Measurements from ENCODE around the gene BAIAP2. TPM values are rescaled to one million over a fixed set of nuclear protein-coding genes. Genes with fewer than 3 reads are reported as not detected.

BAIAP2 gene
- total RNA-seq, 1 donor from 2014 or later = 5.5 TPM

- Mint-ChIP-seq H3K4me3 (no peak overlapping the region), H3K27me3 (no peaks in the 10 kb centered on the region), H3K27ac (no peak overlapping the region), H3K36me3 (ENCODE audit: low read depth) (no peaks in the 10 kb centered on the region), H3K4me1 (peaks cover 9% of the 10 kb centered on the region), H3K9me3 (no peaks in the 10 kb centered on the region)
- DNase-seq = no peak
- intact Hi-C loops (cut with micrococcal nuclease) = no loop called here
These were observed 18.4 kb downstream of the BAIAP2 start for GRCh38 chr17:81053041-81053970.

- intact Hi-C loops (cut with micrococcal nuclease) = no loop called here
- H3K4me3 Mint-ChIP-seq = no peak overlapping the region
- peaks cover 5% of the 10 kb centered on the region for H3K4me1 Mint-ChIP-seq
- no peak overlapping the region for H3K27ac Mint-ChIP-seq
- H3K27me3 Mint-ChIP-seq = no peaks in the 10 kb centered on the region
- no peaks in the 10 kb centered on the region for H3K9me3 Mint-ChIP-seq
- H3K36me3 Mint-ChIP-seq (ENCODE audit: low read depth) = no peaks in the 10 kb centered on the region
- no peak for DNase-seq
These were observed 19.4 kb downstream of the BAIAP2 start for GRCh38 chr17:81054308-81054707.

- H3K4me1 Mint-ChIP-seq = peaks cover 2% of the 10 kb centered on the region
- no peaks in the 10 kb centered on the region for H3K27me3 Mint-ChIP-seq
- intact Hi-C loops (cut with micrococcal nuclease) = no loop called here
- no peaks in the 10 kb centered on the region for H3K9me3 Mint-ChIP-seq
- DNase-seq = no peak
- no peak overlapping the region for H3K4me3 Mint-ChIP-seq
- no peaks in the 10 kb centered on the region for H3K36me3 Mint-ChIP-seq (ENCODE audit: low read depth)
- no peak overlapping the region for H3K27ac Mint-ChIP-seq
These were observed 20.0 kb downstream of the BAIAP2 start for GRCh38 chr17:81054881-81055370.

GRCh38 chr17:81056312-81056711 is 21.4 kb downstream of the BAIAP2 start:
- no peaks in the 10 kb centered on the region for H3K36me3 Mint-ChIP-seq (ENCODE audit: low read depth)

GRCh38 chr17:81057079-81057730 is 22.3 kb downstream of the BAIAP2 start:
- H3K4me3 Mint-ChIP-seq = no peak overlapping the region
- H3K9me3 Mint-ChIP-seq = no peaks in the 10 kb centered on the region
- intact Hi-C loops (cut with micrococcal nuclease) = no loop called here
- no peak overlapping the region for H3K27ac Mint-ChIP-seq
- DNase-seq = no peak
- no peaks in the 10 kb centered on the region for H3K36me3 Mint-ChIP-seq (ENCODE audit: low read depth)
- peaks cover 2% of the 10 kb centered on the region for H3K4me1 Mint-ChIP-seq
- no peaks in the 10 kb centered on the region for H3K27me3 Mint-ChIP-seq

More at GRCh38 chr17:81056312-81056711, 21.4 kb downstream of the BAIAP2 start:
- Mint-ChIP-seq H3K4me3 (no peak overlapping the region), H3K9me3 (no peaks in the 10 kb centered on the region), H3K27me3 (no peaks in the 10 kb centered on the region), H3K27ac (no peak overlapping the region), H3K4me1 (peaks cover 2% of the 10 kb centered on the region)
- intact Hi-C loops (cut with micrococcal nuclease) = no loop called here
- DNase-seq = no peak

- no peaks in the 10 kb centered on the region for H3K36me3 Mint-ChIP-seq (ENCODE audit: low read depth)
- DNase-seq = no peak
- H3K27ac Mint-ChIP-seq = no peak overlapping the region
- H3K4me1 Mint-ChIP-seq = peaks cover 2% of the 10 kb centered on the region
- no peaks in the 10 kb centered on the region for H3K27me3 Mint-ChIP-seq
- no peaks in the 10 kb centered on the region for H3K9me3 Mint-ChIP-seq
- intact Hi-C loops (cut with micrococcal nuclease) = no loop called here
- H3K4me3 Mint-ChIP-seq = no peak overlapping the region
These were observed 22.8 kb downstream of the BAIAP2 start for GRCh38 chr17:81057777-81058176.

GRCh38 chr17:81058263-81058871 is 23.4 kb downstream of the BAIAP2 start:
- no peak overlapping the region for H3K27ac Mint-ChIP-seq
- no peaks in the 10 kb centered on the region for H3K27me3 Mint-ChIP-seq
- no peak overlapping the region for H3K4me3 Mint-ChIP-seq
- H3K4me1 Mint-ChIP-seq = peaks cover 2% of the 10 kb centered on the region
- DNase-seq = no peak
- H3K9me3 Mint-ChIP-seq = no peaks in the 10 kb centered on the region
- intact Hi-C loops (cut with micrococcal nuclease) = no loop called here
- H3K36me3 Mint-ChIP-seq (ENCODE audit: low read depth) = no peaks in the 10 kb centered on the region

- no peaks in the 10 kb centered on the region for H3K27me3 Mint-ChIP-seq
- H3K4me3 Mint-ChIP-seq = no peak overlapping the region
- no peaks in the 10 kb centered on the region for H3K9me3 Mint-ChIP-seq
- peaks cover 4% of the 10 kb centered on the region for H3K4me1 Mint-ChIP-seq
- intact Hi-C loops (cut with micrococcal nuclease) = no loop called here
- no peak overlapping the region for H3K27ac Mint-ChIP-seq
- DNase-seq = no peak
- H3K36me3 Mint-ChIP-seq (ENCODE audit: low read depth) = no peaks in the 10 kb centered on the region
These were observed 24.1 kb downstream of the BAIAP2 start for GRCh38 chr17:81059026-81059425.

GRCh38 chr17:81060416-81060815 is 25.5 kb downstream of the BAIAP2 start:
- DNase-seq = no peak
- Mint-ChIP-seq H3K27ac (no peak overlapping the region), H3K27me3 (no peaks in the 10 kb centered on the region), H3K36me3 (ENCODE audit: low read depth) (no peaks in the 10 kb centered on the region), H3K4me3 (no peak overlapping the region), H3K4me1 (peaks cover 4% of the 10 kb centered on the region), H3K9me3 (no peaks in the 10 kb centered on the region)
- intact Hi-C loops (cut with micrococcal nuclease) = no loop called here

- peaks cover 4% of the 10 kb centered on the region for H3K4me1 Mint-ChIP-seq
- H3K27ac Mint-ChIP-seq = no peak overlapping the region
- H3K36me3 Mint-ChIP-seq (ENCODE audit: low read depth) = no peaks in the 10 kb centered on the region
- intact Hi-C loops (cut with micrococcal nuclease) = no loop called here
- H3K9me3 Mint-ChIP-seq = no peaks in the 10 kb centered on the region
- H3K27me3 Mint-ChIP-seq = no peaks in the 10 kb centered on the region
- no peak overlapping the region for H3K4me3 Mint-ChIP-seq
- DNase-seq = no peak
These were observed 26.2 kb downstream of the BAIAP2 start for GRCh38 chr17:81061027-81061735.

- H3K36me3 Mint-ChIP-seq (ENCODE audit: low read depth) = no peaks in the 10 kb centered on the region
- H3K27me3 Mint-ChIP-seq = no peaks in the 10 kb centered on the region
- H3K4me1 Mint-ChIP-seq = peaks cover 4% of the 10 kb centered on the region
- no peak overlapping the region for H3K4me3 Mint-ChIP-seq
- intact Hi-C loops (cut with micrococcal nuclease) = no loop called here
- H3K9me3 Mint-ChIP-seq = no peaks in the 10 kb centered on the region
- H3K27ac Mint-ChIP-seq = no peak overlapping the region
- no peak for DNase-seq
These were observed 27.2 kb downstream of the BAIAP2 start for GRCh38 chr17:81062014-81062780.

GRCh38 chr17:81063106-81064093 is 28.4 kb downstream of the BAIAP2 start:
- H3K27me3 Mint-ChIP-seq = no peaks in the 10 kb centered on the region
- DNase-seq = no peak
- intact Hi-C loops (cut with micrococcal nuclease) = no loop called here
- no peaks in the 10 kb centered on the region for H3K36me3 Mint-ChIP-seq (ENCODE audit: low read depth)
- H3K27ac Mint-ChIP-seq = no peak overlapping the region
- H3K4me3 Mint-ChIP-seq = no peak overlapping the region
- peaks cover 2% of the 10 kb centered on the region for H3K4me1 Mint-ChIP-seq
- no peaks in the 10 kb centered on the region for H3K9me3 Mint-ChIP-seq
